Keratinocyte (primary cell): ENCODE data around the gene DCN.

Experiments used
- EZH2 ChIP-seq: IDR thresholded peaks from one replicate; pipeline ENCODE4 v1.6.1; 2012; ENCODE audit warnings: inconsistent platforms, mild to moderate bottlenecking, low read length, moderate library complexity
- TF ChIP-seq, protein P1 (sequence below), 3 experiments: IDR thresholded peaks in 1 of 3; conservative IDR thresholded peaks in 1 of 3; optimal IDR thresholded peaks in 1 of 3; 2 replicates in 2 of 3; 3 replicates in 1 of 3; pipeline versions ENCODE3 to v1.5.1; 2011; ENCODE audit warnings: low read length in 3 of 3, mild to moderate bottlenecking in 3 of 3, moderate library complexity in 2 of 3, control low read depth in 1 of 3, inconsistent platforms in 1 of 3; ENCODE audit not compliant: insufficient read depth in 2 of 3; ENCODE audit errors: extremely low read depth in 1 of 3

DNA sequence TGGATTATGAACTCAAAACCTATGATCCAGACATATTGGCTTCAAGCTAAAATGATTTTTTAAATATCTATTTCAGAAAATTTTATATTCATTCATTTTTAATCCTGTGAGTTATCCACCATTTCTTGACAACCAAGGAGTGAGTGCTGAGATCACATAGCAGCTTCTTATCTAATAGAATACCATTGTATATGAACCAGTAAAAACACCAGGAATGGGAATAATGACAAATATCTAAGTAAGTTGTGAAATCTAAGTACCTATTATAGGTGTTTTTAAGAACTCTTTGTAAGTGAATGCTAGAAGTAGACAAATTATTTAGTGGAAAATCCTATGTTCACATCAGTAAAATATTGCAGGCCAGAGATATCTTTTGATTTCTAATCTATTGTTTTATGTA, 79.5 kb downstream of the DCN start:
- TF ChIP-seq, protein P1, sequence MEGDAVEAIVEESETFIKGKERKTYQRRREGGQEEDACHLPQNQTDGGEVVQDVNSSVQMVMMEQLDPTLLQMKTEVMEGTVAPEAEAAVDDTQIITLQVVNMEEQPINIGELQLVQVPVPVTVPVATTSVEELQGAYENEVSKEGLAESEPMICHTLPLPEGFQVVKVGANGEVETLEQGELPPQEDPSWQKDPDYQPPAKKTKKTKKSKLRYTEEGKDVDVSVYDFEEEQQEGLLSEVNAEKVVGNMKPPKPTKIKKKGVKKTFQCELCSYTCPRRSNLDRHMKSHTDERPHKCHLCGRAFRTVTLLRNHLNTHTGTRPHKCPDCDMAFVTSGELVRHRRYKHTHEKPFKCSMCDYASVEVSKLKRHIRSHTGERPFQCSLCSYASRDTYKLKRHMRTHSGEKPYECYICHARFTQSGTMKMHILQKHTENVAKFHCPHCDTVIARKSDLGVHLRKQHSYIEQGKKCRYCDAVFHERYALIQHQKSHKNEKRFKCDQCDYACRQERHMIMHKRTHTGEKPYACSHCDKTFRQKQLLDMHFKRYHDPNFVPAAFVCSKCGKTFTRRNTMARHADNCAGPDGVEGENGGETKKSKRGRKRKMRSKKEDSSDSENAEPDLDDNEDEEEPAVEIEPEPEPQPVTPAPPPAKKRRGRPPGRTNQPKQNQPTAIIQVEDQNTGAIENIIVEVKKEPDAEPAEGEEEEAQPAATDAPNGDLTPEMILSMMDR (optimal IDR thresholded peaks at IDR 0.05 in 1 of 3, IDR thresholded peaks at IDR 0.05 in 1 of 3, conservative IDR thresholded peaks at IDR 0.05 in 1 of 3; ENCODE audit: extremely low read depth in 1 of 3, insufficient read depth in 2 of 3, low read length in 3 of 3): no peak
- TF ChIP-seq EZH2: no peak
